Thoracic aorta (tissue), 2 donors: ENCODE results near the gene LRP1B. TPM values are rescaled to one million over a fixed set of nuclear protein-coding genes. Genes with fewer than 3 reads are reported as not detected.

ENCODE experiments used
- ATAC-seq: fragments of 150-250 bp; one replicate; pipeline ENCODE4 v1.8.0; 2017; ENCODE audit warnings: low read depth; ENCODE audit not compliant: insufficient number of reproducible peaks, low FRiP score
- DNase-seq: peaks from one replicate; pipeline ENCODE4 v3.0.0-alpha.2; 2020; ENCODE audit warnings: low spot score
- H3K27ac ChIP-seq, 2 donors: fragments of 200-600 bp; sonication (generic); 1 replicate in 1 of 2; 2 replicates in 1 of 2; pipeline ENCODE4 v1.5.1; 2016; ENCODE audit warnings: mild to moderate bottlenecking in 2 of 2, moderate library complexity in 2 of 2
- H3K27me3 ChIP-seq: fragments of 200-600 bp; sonication (generic); replicated peaks from 2 replicates; pipeline ENCODE4 v1.6.0; 2016; ENCODE audit warnings: mild to moderate bottlenecking; ENCODE audit not compliant: insufficient read depth
- H3K36me3 ChIP-seq: fragments of 200-600 bp; sonication (generic); one replicate; pipeline ENCODE4 v1.5.1; 2016
- H3K4me1 ChIP-seq, 2 donors: fragments of 200-600 bp; sonication (generic); 1 replicate in 1 of 2; 2 replicates in 1 of 2; pipeline versions ENCODE4 v1.5.1 to v1.6.0; 2016; ENCODE audit warnings: low read depth in 2 of 2, mild to moderate bottlenecking in 1 of 2; ENCODE audit not compliant: control insufficient read depth in 1 of 2
- H3K4me3 ChIP-seq: fragments of 200-600 bp; sonication (generic); 2 replicates; pipeline ENCODE4 v1.5.1; 2016; ENCODE audit warnings: mild to moderate bottlenecking
- H3K9me3 ChIP-seq: fragments of 200-600 bp; sonication (generic); 2 replicates; pipeline ENCODE4 v1.5.1; 2016
- CTCF ChIP-seq: fragments of 200-600 bp; sonication (generic); IDR thresholded peaks from one replicate; pipeline ENCODE4 v1.5.1; 2019; ENCODE audit warnings: antibody characterized with exemption
- total RNA-seq, 2 donors: library from RNA; depleted of rRNA; stranded (reverse); fragments of >200 nt; gene quantifications; one replicate each; pipeline versions ENCODE4 v1.1.0 to v1.2.3, GENCODE V29; 2016

Gene LRP1B
- total RNA-seq, 2 donors from 2014 or later: 0.27 to 0.28 TPM

GRCh38 chr2:140695155-140695554, 1435.7 kb downstream of the LRP1B start:
- Histone ChIP-seq H3K36me3 (no peaks in the 10 kb centered on the region), H3K4me1 (no peaks in the 10 kb centered on the region), H3K27me3 (no peaks in the 10 kb centered on the region), H3K9me3 (no peaks in the 10 kb centered on the region), H3K27ac (no peak overlapping the region), H3K4me3 (no peak overlapping the region)
- DNase-seq: no peak
- no peak for ATAC-seq
- no peak for TF ChIP-seq CTCF

GRCh38 chr2:140687825-140688224, 1443.0 kb downstream of the LRP1B start:
- no peak overlapping the region for H3K27ac ChIP-seq
- H3K9me3 ChIP-seq: no peaks in the 10 kb centered on the region
- DNase-seq (no peak), ATAC-seq (no peak)
- no peaks in the 10 kb centered on the region for H3K36me3 ChIP-seq
- H3K4me1 ChIP-seq: no peaks in the 10 kb centered on the region
- no peak overlapping the region for H3K4me3 ChIP-seq
- no peaks in the 10 kb centered on the region for H3K27me3 ChIP-seq
- no peak for TF ChIP-seq CTCF

- Histone ChIP-seq H3K4me1 (no peaks in the 10 kb centered on the region), H3K4me3 (no peak overlapping the region), H3K27ac (no peak overlapping the region), H3K36me3 (no peaks in the 10 kb centered on the region), H3K27me3 (no peaks in the 10 kb centered on the region), H3K9me3 (no peaks in the 10 kb centered on the region)
- DNase-seq (no peak), ATAC-seq (no peak)
- no peak for TF ChIP-seq CTCF
Measured at GRCh38 chr2:140683658-140684057, 1447.2 kb downstream of the LRP1B start.

- Histone ChIP-seq H3K4me1 (no peaks in the 10 kb centered on the region), H3K27me3 (no peaks in the 10 kb centered on the region), H3K4me3 (no peak overlapping the region), H3K9me3 (no peaks in the 10 kb centered on the region), H3K36me3 (no peaks in the 10 kb centered on the region), H3K27ac (no peak overlapping the region)
- no peak for TF ChIP-seq CTCF
- no peak for ATAC-seq
- DNase-seq: no peak
Measured at GRCh38 chr2:140680862-140681261, 1450.0 kb downstream of the LRP1B start.

- Histone ChIP-seq H3K9me3 (no peaks in the 10 kb centered on the region), H3K4me1 (no peaks in the 10 kb centered on the region), H3K27me3 (no peaks in the 10 kb centered on the region), H3K27ac (no peak overlapping the region), H3K4me3 (no peak overlapping the region), H3K36me3 (no peaks in the 10 kb centered on the region)
- TF ChIP-seq CTCF: no peak
- ATAC-seq: no peak
- DNase-seq: no peak
Measured at GRCh38 chr2:140679752-140680151, 1451.1 kb downstream of the LRP1B start.
